NCI-H82 (cell line): ENCODE results near the gene TRIP10.

Experiments
- DNase-seq: peaks from one replicate; lab custom pipeline; 2025; lab: John Stamatoyannopoulos, UW

The TRIP10 gene

DNA sequence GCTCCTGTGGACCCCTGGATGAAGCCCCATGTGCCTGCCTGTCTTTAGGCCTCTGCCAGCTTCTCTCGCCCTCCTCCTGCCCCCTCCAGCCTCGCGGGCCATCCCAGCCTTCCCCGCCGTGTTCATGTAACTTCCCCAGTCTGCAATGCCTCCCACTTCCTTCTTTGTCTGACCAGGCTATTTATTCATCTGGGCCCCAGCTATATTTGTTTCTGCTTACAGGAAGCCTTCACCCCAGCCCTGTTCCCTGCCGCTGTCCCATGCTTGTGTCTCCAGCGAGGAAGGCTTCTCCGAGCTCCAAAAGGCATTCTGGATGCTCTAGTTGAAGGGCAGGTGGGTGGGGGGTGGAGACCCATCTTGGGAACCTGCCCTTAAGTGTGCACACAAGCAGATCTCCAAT, 11.1 kb upstream of the TRIP10 start:
- DNase-seq: no peak

DNA sequence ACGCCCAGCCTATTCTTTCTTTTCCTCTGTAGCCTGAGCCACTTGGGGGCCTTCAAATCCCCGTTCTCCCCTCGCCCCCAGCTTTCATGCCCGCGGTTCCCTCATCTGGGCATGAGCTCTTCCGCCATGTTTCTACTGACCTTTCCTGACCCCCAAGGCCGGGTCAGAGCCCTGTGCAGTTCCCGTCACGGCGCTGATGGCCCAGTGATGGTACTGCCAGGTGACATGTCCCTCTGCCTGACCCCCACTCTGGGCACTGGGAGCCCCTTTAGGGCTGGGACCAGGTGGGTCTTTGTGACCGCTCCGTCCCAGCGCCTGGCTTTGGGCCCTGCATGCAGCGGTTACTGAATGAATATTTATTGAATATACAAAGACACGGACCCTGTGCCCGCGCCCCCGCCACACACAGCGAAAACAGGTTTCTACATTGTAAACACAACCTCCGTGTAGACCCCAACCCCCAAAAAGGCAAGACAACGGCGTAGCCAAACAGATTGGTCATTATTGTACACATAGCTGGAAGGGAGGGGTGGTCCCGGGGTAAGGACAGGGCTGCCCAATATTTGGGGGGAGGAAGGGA, 9.8 kb upstream of the TRIP10 start:
- DNase-seq: no peak

DNA sequence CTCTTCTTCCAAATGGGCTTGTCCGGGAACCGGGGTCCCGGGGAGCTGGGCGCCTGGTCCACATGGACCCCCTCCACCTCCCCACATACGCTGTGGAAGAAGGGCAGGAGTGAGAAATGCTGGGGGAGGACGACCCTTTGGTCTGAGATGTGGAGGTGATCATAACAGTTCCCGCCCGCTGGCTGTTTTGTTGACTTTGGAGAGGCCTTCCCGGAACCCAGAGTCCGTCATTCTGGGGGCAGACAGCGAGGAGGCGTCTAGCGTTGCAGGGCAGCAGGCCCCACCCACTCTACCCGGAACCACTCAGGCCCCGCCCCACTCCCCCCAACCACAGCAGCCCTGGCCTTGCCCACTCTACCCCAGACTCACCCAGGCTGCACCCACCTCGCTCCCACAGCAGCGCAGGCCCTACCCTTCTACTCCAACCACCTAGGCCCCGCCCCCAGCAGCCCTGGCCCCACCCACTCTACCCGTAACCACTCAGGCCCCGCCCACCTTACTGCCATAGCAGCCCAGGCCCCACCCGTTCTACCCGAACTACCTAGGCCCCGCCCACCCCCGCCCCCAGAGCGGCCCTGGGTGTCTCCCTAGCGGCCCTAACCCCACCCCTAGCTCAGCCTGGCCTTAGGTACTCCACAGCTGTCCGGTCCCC, 9.2 kb upstream of the TRIP10 start:
- peak; percentile 38 for DNase-seq

DNA sequence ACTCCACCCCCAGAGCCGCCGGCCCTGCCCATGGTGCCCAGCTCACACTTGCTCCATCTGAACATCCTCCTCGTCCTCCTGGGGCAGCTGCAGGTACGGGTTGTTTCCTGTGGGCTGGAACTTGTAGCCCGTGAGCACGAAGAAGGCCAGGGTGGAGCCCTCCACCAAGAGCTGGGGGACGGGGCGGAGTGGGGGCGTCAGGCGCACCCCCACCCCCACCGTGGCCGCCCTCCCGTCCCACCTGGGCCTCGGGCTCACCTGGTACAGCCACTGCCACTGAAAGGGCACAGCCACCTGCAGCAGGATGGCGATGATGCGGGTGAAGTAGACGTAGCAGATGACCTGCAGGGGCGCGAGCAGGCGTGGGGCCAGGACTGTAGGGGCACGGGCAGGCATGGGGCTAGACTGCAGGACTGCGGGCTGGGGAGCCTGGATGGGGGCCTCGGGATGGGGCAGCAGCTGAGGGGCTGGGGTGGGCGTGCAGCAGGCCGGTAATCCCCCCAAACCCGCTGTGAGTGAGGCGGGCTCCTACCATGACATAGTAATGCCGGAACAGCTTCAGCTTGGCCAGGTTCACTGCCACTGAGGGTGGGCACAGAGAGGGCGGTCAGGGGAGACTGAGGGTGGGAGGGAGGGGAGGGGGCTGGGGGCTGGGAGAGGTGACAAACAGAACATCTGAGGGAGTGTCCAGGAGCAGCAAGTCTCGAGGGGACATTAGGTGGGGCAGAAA, 8.4 kb upstream of the TRIP10 start:
- no peak for DNase-seq

DNA sequence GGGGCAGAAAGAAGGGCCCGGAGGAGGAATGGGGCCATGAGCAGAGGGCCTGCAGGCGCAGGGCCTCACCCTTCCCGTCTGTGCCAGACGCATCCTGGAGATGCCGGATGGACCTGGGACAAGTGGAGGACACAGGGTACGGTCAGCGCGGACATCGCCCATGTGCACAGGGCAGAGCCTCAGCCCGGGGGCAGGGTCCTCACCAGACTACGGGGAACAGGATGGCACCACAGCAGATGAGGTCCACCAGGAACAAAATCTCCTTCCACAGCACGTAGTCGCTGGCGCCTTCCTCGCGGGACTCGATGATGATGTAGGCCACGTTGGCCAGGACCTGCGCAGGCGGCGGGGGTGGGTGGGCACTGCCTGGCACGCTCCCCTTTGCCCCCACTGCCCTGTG, 7.7 kb upstream of the TRIP10 start:
- no peak for DNase-seq

DNA sequence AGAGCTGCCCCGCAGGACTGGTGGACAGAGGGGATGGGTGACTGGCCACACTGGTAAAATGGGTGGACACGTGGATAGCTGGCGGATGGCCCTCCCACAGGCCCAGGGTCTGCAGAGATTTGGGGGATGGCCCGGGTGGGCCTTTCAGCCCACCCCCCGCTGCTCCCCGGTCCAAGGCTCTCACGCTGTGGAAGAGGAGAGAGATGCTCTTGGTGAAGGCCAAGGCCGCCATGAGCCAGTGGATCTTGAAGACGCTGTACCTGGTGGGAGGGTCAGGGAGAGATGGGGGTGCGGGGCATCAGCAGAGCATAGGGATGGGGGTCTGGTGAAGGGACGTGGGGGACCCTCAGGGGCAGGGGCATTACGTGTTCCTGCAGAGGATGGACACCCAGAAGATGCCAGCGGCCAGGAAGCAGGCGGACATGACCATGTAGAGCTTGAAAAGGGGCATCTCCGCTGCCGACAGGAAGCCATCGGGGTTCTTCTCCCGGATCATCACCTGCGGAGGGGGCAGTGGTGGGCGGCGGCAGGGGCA, 6.6 kb upstream of the TRIP10 start:
- no peak for DNase-seq

DNA sequence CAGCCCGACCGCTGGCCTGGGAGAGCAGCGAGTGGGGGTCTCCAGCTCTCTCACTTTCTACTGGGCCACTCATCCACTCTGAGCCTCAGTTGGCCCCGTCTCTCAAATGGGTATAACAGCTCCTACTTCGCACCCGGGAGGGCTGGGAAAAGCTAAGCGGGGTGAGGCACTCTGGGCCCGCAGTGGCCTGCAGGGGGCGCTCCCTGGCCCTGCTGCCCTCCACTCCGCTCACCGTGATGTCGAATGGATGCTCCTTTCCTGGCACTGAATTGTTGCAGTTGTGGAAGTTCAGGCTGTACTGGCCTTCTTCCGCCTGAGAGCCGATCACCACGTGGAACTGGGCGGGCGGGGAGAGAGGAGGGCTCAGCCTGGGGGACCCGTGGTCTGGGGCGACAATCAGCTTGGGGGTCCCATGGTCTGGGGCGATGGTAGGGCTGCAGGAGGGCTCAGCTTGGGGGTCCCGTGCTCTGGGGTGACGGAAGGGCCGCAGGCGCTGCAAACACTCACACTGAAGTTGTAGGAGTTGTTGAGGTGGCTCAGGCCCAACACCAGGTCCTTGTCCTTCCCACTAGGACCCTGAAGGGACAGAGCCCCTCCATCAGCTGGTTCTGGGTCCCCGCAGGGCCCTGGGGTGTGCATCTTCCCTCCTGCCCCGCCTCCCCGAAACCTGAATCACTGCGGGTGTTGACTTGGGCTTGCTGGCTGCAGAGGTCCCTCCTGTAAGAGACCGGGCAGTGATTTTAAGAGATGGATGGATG, 6.0 kb upstream of the TRIP10 start:
- no peak for DNase-seq

DNA sequence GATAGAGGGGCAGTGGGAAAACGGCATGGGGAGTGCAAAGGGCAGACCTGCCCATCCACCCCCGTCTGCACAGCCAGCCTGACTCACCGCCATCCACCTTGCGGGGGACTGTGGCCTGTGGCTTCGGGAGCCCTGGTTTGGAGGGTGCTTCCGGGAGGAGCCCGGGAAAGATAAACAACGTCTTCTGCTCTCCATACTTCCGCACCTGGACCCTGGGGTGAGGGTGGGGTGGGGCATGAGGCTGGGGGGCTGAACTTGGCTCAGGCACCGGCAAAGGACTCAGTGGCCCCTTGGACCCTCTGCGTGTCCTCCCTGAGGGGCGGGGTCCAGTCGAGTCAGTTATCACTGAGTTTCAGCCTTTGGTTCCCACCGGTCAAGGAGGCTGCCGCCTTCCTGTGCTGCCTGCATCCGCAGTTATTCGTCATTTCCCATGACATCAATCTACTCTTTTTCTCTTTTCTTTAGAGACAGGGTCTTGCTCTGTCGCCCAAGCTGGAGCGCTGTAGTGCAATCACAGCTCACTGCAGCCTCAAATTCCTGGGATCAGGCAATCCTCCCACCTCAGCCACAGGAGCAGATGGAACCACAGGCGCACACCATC, 5.3 kb upstream of the TRIP10 start:
- DNase-seq: no peak

DNA sequence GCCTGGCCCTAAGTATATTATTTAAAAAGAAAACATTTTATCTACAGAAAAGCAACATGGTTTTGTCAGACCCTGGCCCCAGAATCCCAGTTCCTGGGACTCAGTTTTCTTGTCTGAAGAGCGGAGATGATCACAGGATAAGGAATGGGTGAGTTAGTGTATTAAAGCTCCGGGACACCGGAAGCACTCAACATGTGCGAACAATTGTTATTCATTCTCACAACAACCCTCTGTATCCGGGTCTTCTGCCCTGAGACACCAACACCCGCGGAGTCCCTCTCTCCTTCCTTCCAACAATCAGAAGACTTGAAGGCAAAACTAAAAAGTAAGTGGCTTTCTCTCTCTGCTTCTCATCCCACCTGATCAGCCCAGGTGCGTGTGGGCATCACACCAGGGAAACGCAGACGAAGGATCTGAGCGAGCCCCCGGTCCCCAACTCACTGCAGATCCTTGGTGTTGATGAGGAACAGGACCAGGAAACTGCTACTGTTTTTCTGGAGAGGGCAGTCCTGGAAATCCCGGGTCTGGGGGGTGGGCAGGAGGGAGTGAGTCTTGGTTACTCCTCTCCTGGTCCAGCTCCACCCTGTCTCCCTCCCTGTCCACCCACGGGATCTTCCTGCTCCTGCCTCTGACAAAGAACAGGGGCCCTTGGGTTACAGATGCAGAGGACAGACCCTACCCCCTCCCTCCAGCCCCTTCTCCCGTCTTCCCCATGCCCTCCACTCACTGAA, 4.1 kb upstream of the TRIP10 start:
- no peak for DNase-seq

DNA sequence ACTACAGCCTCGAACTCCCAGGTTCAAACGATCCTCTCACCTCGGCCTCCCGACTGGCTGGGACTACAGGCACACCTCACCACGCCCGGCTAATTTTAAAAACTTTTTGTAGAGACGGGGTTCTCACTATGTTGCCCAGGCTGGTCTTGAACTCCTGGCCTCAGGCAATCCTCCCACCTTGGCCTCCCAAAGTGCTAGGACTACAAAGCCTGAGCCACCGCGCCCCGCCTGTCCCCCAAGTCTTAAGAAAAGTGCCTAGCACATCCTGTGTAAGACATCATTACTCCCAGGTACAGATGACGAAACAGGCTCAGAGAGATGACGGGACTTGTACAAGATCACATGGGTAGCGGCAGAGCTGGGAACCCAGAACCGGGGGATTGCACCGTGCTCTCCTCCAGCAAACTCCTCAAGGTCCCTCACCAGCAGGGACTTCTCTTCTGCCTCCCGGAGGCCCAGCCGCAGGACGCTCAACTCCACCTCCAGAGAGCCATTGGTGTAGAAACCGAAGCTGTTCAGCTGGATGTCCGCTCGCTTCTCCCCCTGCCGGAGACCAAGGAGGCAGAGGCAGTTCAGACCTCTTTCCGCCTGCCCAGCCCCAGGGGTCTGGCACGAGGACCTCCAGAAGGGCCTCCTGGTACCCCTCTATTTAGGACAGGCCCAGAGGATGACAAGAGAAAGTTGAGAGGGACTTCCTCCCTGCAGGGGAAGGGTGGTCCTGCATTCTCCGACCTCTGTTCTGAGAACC, 3.1 kb upstream of the TRIP10 start:
- peak; percentile 72 for DNase-seq

DNA sequence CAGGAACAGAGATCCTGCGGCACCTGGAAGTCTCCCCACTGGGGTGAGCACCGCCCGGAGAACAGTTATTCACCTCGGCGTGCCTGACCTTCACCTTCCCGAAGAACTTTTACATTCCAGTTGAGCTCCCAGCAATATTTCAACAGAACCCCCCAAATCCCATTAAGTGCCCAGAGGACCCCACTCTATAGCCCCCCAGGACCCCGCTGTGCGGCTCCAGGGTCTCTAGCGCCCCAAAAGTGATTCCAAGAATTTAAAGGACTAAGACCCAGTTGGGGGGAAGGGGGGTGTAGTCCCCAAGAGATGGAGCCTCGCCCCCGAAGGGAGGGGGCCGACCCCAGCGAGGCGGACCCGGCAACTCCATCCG, 2.6 kb upstream of the TRIP10 start:
- DNase-seq: no peak

DNA sequence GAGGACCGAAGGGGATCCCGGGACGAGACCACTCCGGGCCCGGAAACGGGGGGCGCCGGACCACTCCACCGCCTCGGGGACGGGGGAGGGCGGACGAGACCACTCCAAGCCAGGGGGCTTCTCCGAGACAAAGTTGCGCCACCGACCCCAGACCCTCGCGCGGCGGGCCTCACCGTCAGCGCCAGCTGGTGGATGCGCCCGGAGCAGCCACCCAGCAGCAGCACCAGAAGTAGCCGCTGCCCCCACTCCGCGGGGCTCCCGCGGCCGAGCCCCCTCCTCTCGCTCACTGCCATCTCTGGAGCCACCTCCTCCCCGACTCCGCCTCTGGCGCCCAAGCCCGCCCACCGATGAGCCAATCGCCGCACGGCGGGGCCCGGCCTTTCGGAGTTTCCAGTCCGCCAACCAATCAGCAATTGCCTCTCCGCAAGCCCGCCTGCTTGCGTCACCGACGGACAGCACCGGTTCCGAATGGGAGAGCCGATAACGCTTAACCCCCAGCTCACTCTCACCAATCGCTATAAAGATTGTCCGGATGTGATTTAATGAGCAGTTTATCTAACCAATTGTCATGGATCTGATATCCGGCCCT, 2.1 kb upstream of the TRIP10 start, which contains the start of gene GPR108:
TSS of gene GPR108 (minus strand) at position 297 of the 589 bp plus-strand sequence. CDS start at position 293, 4 bp downstream.
- DNase-seq: peak; percentile 99

DNA sequence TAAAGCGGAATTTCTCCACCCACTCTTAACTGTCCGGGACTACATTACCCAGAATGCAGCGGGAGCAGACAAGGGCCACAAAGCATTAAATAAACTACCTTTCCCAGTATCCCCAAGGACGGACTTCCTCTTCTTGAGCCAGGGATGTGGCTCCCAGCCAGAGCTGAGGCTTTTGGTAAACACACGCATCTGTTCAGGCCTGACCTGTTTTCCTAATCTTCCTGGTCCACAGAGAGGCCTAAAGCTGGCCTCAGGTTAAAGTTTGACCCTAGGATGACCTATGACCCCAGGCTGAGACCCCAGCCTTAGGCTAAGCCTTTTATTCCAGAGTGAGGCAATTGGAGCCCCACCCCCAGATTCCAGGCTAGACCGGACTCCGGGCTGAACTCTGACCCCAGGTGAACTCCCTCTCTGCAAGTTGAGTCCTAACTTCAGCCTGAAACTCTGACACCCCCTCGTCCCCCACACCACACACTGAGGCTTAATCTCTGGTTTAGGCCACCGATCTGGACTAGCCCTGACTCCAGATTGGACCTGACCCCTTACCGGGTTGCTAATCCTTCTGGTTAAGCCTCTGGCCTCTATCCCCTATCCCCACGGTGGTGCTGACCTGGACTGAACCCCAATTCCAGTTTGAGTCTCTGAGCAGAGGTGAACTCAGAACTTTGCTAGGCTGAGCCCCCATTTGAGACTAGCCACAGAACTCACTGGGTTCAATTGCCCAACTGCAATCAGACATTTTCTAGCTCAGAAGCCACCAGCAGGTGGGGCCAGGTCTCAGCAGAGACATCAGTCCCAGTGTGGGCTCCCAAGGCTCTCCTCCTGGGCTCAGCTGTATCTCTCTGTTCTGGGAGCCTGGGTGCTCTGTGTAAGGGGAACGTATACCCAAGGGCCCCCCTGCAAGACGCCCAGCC, 1.4 kb upstream of the TRIP10 start:
- peak; percentile 93 for DNase-seq

DNA sequence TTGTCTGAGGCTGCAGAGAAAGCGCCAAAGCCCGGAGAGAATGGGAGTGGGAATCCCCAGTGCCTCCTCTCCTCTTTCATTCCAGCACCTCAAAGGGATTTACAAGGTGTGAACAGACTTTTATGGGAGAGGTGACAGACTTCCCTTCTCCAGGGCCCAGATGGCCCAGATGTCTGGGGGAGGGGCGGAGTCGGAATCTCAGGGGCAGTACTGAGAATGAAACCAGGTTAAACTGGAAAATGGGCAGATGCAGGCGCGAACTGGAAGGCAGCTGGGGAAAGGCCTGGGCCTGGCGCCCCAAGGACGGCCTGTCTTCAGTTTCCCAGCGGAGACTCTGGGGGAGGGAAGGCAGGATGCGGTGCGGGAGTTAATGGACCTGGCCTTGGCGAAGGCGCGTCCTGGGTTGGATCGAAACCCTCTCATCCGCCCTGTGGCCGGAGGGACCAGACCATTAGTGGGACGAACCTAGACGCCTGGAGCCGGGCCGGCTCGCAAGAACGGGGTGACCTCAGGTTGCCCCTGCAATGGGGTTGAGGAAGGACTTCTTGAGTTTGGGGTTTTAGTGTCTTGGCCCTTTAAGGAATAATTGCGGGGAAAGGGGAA, 592 bp upstream of the TRIP10 start:
- DNase-seq: peak; percentile 93

DNA sequence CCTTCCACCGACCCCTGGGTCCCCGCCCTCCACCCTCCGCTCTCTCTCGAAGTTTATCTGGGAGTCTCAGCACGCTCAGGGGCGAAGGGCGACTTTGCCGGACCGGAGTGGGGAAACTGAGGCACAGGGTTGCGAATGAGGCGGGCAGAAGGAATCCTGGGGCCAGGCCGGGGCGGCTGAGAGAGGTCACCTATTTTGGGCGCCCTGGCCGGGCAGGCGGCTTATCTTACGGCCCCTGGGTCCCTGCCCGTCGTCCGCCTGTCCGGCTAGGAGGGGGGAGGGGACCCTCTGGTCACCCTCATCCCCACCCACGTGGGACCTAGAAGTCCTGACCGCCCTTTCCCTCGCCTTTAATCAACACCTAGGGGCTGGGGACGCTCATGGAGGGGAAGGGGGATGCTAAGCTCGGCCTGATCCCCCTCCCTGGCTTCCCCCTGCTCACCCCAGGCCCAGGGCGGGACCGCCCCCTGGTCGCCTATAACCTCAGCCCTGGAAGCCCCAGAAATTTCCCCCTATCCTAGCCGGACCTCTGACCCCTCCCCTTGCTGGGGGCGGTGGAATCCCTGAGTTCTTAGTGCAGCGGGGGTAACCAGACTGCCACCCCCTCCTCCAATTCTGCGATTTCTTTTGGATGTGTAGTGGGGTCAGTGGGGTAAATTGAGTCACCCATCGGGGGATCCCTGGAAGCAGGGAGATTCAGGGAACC, 556 bp downstream of the TRIP10 start:
- DNase-seq: peak; percentile 51

DNA sequence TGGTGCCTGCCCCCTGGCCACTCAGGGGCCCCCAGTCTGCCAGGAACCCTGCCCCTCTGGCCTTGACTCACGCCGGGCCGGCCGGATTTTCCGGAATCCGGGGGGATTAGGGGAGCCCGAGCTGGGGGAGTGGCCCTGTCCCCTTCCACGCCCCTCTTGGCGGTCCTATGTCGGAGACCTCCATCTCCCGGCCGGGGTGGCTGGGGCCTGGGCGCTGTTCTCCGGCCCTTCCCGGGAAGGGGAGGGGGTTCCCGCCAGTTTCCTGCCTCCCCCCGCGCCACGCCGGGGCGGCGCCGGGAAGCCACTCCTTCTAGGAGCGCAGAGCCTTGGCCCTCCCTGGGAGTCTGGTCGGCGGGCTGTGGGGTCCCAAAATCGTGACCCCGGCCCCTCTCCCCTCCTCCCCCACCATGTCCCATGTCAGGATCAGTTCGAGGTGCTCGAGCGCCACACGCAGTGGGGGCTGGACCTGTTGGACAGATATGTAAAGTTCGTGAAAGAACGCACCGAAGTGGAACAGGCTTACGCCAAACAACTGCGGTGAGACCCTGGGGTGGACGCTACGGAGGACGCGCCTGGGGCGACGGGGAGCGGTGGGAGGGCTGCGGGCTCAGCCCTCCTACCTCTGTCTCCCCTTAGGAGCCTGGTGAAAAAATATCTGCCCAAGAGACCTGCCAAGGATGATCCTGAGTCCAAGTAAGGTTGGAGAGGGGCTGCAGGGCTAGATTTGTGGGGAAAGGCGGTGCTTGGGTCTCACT, 1.3 kb downstream of the TRIP10 start:
- peak; percentile 71 for DNase-seq

DNA sequence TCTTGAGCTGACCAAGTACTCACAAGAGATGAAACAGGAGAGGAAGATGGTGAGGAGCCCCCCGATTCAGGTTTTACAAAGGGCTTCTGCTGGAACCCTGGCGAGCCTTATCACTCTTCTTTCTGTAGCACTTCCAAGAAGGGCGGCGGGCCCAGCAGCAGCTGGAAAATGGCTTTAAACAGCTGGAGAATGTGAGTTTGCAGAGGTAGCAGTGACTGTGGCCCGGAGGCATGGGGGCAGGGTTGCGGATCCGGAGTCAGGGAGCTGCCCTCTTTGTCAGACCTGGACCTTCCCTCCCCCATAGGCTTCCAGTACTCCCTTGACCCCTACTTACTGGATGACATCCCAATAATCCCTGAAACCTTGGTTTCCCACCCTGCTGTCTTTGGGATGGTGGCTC, 3.6 kb downstream of the TRIP10 start:
- no peak for DNase-seq
